Transverse colon (tissue), 4 donors: ENCODE measurements around the gene ZMYND11. TPM values are rescaled to one million over a fixed set of nuclear protein-coding genes. Genes with fewer than 3 reads are reported as not detected.

Source experiments
- DNase-seq: peaks from one replicate; pipeline ENCODE4 v3.0.0-alpha.2; 2019
- H3K27ac ChIP-seq, 4 donors: fragments of 200-600 bp; sonication (generic); 2 replicates each; pipeline ENCODE4 v1.5.1; 2016 to 2018; ENCODE audit warnings: inconsistent platforms in 4 of 4
- H3K27me3 ChIP-seq: fragments of 200-600 bp; sonication (generic); 2 replicates; pipeline ENCODE4 v1.5.1; 2017; ENCODE audit warnings: inconsistent platforms
- H3K36me3 ChIP-seq, 4 donors: fragments of 200-600 bp; sonication (generic); 2 replicates each; pipeline ENCODE4 v1.5.1; 2017 to 2019; ENCODE audit warnings: inconsistent platforms in 4 of 4
- H3K4me1 ChIP-seq, 4 donors: fragments of 200-600 bp; sonication (generic); 2 replicates each; pipeline ENCODE4 v1.5.1; 2017 to 2020; ENCODE audit warnings: inconsistent platforms in 4 of 4
- H3K4me3 ChIP-seq, 4 donors: fragments of 200-600 bp; sonication (generic); 1 replicate in 1 of 4; 2 replicates in 3 of 4; pipeline versions ENCODE4 v1.5.1 to v1.6.1; 2017 to 2019; ENCODE audit warnings: inconsistent platforms in 4 of 4
- H3K9me3 ChIP-seq, 2 donors: fragments of 200-600 bp; sonication (generic); 2 replicates each; pipeline ENCODE4 v1.5.1; 2017 to 2019; ENCODE audit warnings: inconsistent platforms in 2 of 2
- EP300 ChIP-seq: sonication (generic); formaldehyde crosslinking; IDR thresholded peaks from one replicate; pipeline ENCODE4 v1.6.1; 2017; ENCODE audit warnings: antibody characterized with exemption, low read depth
- POLR2A ChIP-seq: fragments of 450-650 bp; IDR thresholded peaks from one replicate; pipeline ENCODE4 v1.6.1; 2016; ENCODE audit warnings: antibody characterized with exemption, mild to moderate bottlenecking, moderate library complexity
- POLR2AphosphoS5 ChIP-seq, 3 donors: sonication (generic); formaldehyde crosslinking; IDR thresholded peaks; one replicate each; pipeline ENCODE4 v1.6.1; 2016; ENCODE audit warnings: antibody characterized with exemption in 3 of 3
- WGBS, 2 donors: methylation state at CpG; one replicate each; pipeline ENCODE4 v1.1.5; 2018; ENCODE audit warnings: low coverage in 1 of 2; 5-methylcytosine and 5-hydroxymethylcytosine counted together
- in situ Hi-C, 4 donors: fragments of 200-750 bp; cut with MboI; loops; one replicate each; pipeline versions ENCODE4 v1.15.0 to v1.15.1; 2017; ENCODE audit warnings: low sequenced_read_pairs in 3 of 4, low pct_ligation_motif_present in 1 of 4, low pct_unique_long_range_greater_than_20kb in 1 of 4
- intact Hi-C: fragments of 100-400 bp; cut with DNase I; formaldehyde crosslinking; loops from one replicate; pipeline ENCODE4 v1.15.1; 2023; ENCODE audit warnings: low total_unique reads
- total RNA-seq, 4 donors: library from RNA; depleted of rRNA; stranded (reverse); fragments of >200 nt; gene quantifications; one replicate each; pipeline ENCODE4 v1.1.0, GENCODE V29; 2016
- TF ChIP-seq, protein P1 (sequence below), 5 experiments: fragments of 200-600 bp in 3 of 5; fragments of 450-650 bp in 2 of 5; sonication (generic) in 3 of 5; IDR thresholded peaks; 1 replicate in 2 of 5; 2 replicates in 3 of 5; pipeline ENCODE4 v1.5.1; 2016 to 2017; ENCODE audit warnings: antibody characterized with exemption in 5 of 5, inconsistent platforms in 3 of 5, mild to moderate bottlenecking in 2 of 5, moderate library complexity in 1 of 5

ZMYND11 gene
- total RNA-seq, 4 donors from 2014 or later, result 41.1 to 69.1 (median 54.2) TPM

DNA sequence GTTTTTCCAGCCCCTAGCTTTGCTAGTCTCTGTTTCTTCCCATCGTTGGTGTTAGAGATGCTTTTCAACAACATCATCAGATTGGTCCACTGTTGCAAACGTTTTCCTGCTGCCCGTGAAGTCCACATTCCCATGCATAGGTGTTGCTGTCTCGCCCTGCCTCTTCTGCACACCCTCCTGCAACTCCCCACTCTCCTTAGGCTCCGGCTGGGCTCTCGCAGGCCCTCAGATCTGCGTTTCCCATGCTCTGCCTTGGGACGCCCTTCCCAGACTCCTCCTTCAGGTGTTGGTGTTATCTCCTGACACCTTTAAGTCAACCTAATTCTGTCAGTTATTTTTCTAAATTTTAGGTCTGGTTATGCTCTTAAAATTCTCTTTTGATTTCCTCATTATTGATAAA lies 55.0 kb downstream of the ZMYND11 start:
- Histone ChIP-seq H3K4me3 (no peak overlapping the region), H3K9me3 (no peaks in the 10 kb centered on the region), H3K27ac (no peak overlapping the region), H3K27me3 (no peaks in the 10 kb centered on the region), H3K36me3 (no peaks in the 10 kb centered on the region), H3K4me1 (peaks cover 0 to 6% (median 0%) of the 10 kb centered on the region in 4 donors)
- intact Hi-C loops, result no loop called here
- WGBS, 2 donors, result 79 to 91% methylated on average over 4 to 8 of the region's 8 CpGs
- no peak for DNase-seq
- in situ Hi-C loops, result no loop called here
- TF ChIP-seq POLR2A (no peak), POLR2AphosphoS5 (IDR thresholded peaks at IDR 0.05) (no peak), EP300 (no peak)
- TF ChIP-seq, protein P1, sequence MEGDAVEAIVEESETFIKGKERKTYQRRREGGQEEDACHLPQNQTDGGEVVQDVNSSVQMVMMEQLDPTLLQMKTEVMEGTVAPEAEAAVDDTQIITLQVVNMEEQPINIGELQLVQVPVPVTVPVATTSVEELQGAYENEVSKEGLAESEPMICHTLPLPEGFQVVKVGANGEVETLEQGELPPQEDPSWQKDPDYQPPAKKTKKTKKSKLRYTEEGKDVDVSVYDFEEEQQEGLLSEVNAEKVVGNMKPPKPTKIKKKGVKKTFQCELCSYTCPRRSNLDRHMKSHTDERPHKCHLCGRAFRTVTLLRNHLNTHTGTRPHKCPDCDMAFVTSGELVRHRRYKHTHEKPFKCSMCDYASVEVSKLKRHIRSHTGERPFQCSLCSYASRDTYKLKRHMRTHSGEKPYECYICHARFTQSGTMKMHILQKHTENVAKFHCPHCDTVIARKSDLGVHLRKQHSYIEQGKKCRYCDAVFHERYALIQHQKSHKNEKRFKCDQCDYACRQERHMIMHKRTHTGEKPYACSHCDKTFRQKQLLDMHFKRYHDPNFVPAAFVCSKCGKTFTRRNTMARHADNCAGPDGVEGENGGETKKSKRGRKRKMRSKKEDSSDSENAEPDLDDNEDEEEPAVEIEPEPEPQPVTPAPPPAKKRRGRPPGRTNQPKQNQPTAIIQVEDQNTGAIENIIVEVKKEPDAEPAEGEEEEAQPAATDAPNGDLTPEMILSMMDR (IDR thresholded peaks at IDR 0.05), result no peak

- Histone ChIP-seq H3K27ac (no peak overlapping the region), H3K4me3 (no peak overlapping the region), H3K4me1 (peaks cover 0 to 6% (median 0%) of the 10 kb centered on the region in 4 donors), H3K9me3 (no peaks in the 10 kb centered on the region), H3K36me3 (no peaks in the 10 kb centered on the region), H3K27me3 (no peaks in the 10 kb centered on the region)
- no peak for DNase-seq
- 74 to 78% methylated on average over 7 to 9 of the region's 9 CpGs for WGBS, 2 donors
- TF ChIP-seq, protein P1 (IDR thresholded peaks at IDR 0.05), result no peak
- TF ChIP-seq EP300 (no peak), POLR2AphosphoS5 (IDR thresholded peaks at IDR 0.05) (no peak), POLR2A (no peak)
- intact Hi-C loops, result no loop called here
- in situ Hi-C loops, result no loop called here
These were observed 56.7 kb downstream of the ZMYND11 start for GRCh38 chr10:191703-192518.

- no peak overlapping the region for H3K27ac ChIP-seq
- in situ Hi-C loops (no loop called here), intact Hi-C loops (no loop called here)
- peaks cover 0 to 6% (median 0%) of the 10 kb centered on the region in 4 donors for H3K4me1 ChIP-seq
- TF ChIP-seq POLR2A, result no peak
- no peak for TF ChIP-seq POLR2AphosphoS5 (IDR thresholded peaks at IDR 0.05)
- no peak for TF ChIP-seq EP300
- TF ChIP-seq, protein P1 (IDR thresholded peaks at IDR 0.05), result no peak
- H3K27me3 ChIP-seq, result no peaks in the 10 kb centered on the region
- no peak overlapping the region for H3K4me3 ChIP-seq
- H3K36me3 ChIP-seq, result no peaks in the 10 kb centered on the region
- H3K9me3 ChIP-seq, result no peaks in the 10 kb centered on the region
- DNase-seq, result no peak
- WGBS, 2 donors, result 94 to 97% methylated on average over 4 to 5 of the region's 5 CpGs
These were observed 59.0 kb downstream of the ZMYND11 start for GRCh38 chr10:194281-194680.

DNA sequence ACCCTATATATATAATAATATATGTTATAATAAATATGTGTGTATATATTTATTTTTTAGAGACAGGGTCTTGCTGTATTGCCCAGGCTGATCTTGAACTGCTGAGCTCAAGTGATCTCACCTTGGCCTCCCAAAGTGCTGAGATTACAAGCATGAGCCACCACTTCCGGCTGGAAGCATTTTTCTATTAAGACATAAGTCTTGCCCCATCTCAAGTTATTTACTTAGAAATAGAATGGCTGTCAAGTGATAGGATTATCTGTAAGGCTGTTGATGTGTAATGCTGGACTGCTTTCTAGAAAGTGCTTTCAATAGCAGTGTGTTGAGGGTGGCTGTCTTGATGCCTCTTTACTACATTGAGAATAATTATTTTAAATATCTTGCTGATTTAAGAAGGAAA lies 65.2 kb downstream of the ZMYND11 start:
- TF ChIP-seq POLR2A (no peak), POLR2AphosphoS5 (IDR thresholded peaks at IDR 0.05) (no peak), EP300 (no peak)
- TF ChIP-seq, protein P1 (IDR thresholded peaks at IDR 0.05), result no peak
- 81 to 100% methylated on average over 1 of the region's 1 CpG for WGBS, 2 donors
- no peak overlapping the region for H3K4me3 ChIP-seq
- DNase-seq, result no peak
- intact Hi-C loops (no loop called here), in situ Hi-C loops (no loop called here)
- H3K27me3 ChIP-seq, result no peaks in the 10 kb centered on the region
- no peak overlapping the region for H3K27ac ChIP-seq
- no peaks in the 10 kb centered on the region for H3K4me1 ChIP-seq
- no peaks in the 10 kb centered on the region for H3K36me3 ChIP-seq
- H3K9me3 ChIP-seq, result no peaks in the 10 kb centered on the region
